HG03521 (cell line): ENCODE measurements around the gene CNKSR2.

Experiments
- ATAC-seq: cut with Tn5 transposase; IDR thresholded peaks from one replicate; pipeline ENCODE4 v1.9.1; 2021; ENCODE audit warnings: mild to moderate bottlenecking, moderate library complexity; ENCODE audit not compliant: unreplicated experiment

The CNKSR2 gene

DNA sequence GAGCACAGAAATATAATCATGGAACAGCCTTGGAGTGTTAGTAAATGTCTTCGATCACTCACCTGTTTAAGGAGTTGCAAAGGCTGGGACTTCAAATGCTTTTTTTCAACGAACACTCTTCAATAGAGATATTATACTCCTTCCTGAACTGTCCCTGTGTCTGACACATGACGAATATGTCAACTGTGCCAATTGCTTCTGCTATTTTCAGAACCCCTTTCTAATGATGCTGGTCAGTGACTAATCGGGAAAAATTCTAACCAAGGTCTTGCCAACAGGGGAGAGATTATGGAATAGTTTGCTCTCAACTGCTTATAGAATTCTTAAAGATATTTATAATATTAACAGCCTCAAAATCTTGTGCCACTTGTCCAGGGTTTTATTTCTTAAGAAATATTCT, 292.5 kb downstream of the CNKSR2 start:
- no peak for ATAC-seq

DNA sequence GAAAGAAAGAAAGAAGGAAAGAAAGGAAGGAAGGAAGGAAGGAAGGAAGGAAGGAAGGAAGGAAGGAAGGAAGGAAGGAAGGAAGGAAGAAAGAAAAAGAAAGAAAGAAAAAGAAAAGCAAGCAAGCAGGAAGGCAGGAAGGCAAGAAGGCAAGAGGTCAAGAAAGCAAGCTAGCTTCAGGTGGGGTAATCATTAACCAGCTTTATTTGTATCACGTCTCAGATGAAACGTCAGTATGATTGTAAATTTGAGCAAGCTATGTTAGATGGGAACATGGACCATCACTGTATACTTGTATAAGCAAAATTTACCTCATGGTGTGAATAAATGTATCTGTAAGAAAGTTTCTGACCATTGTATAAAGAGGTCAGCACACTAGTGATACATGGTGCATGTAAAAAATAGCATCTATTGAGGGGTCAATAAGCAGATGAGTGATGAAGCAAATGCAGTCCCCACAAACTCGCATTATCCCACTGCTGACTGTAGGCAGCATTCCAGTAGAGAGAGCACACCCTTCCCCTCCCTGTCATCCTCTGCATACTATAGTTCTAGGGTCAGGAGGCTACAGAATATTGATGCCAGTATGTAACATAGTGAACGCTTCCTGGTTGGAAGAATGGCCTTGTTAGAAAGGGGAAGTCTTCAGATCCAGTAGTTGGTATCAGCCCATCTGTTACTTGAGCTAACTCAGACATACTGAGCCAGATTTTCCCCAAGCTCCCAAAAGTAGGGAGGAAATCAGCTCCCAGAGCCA, 300.4 kb downstream of the CNKSR2 start:
- ATAC-seq = no peak

DNA sequence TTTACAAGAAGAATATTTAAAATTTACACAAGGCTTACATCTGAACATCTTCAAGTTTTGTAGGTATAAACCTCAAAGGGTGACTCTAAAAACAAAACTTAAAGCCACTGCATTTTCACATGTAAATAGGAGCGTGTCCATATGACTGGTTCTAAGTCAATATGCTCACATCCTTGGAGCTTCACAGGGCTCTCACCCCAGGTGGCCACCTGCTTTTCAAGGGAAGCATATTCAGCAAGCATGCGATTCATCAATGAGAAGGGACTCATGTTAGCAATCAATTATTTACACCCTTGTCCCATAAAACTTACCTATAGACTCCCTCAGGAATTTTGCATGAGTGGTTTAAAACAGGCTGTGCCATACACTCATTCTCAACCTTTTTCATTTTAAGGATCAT, 301.7 kb downstream of the CNKSR2 start:
- no peak for ATAC-seq

DNA sequence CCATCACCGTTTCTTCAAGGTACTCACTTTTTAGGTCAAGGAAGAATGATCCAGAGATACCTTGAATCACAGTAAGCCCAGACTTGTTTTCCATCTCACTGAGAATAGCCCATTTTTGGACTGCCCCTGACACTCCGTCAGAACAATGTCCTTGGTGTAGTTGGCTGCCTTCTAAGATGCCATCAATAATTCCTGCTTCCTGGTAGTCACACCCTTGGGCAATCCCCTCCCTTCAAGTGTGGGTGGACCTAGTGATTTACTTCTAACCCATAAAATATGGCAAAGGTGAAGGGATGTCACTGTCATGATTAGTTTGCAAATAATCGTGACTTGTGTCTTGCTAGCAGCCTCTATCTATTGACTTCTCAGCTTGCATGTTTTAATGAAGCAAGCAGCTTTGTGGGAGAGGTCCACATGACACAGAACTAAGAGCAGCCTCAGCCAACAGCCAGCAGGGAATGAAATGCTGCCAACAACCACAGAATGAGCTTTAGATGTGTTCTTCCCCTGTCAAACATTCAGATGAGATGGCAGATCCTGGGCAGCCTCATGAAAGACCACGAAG, 303.9 kb downstream of the CNKSR2 start:
- ATAC-seq = no peak

DNA sequence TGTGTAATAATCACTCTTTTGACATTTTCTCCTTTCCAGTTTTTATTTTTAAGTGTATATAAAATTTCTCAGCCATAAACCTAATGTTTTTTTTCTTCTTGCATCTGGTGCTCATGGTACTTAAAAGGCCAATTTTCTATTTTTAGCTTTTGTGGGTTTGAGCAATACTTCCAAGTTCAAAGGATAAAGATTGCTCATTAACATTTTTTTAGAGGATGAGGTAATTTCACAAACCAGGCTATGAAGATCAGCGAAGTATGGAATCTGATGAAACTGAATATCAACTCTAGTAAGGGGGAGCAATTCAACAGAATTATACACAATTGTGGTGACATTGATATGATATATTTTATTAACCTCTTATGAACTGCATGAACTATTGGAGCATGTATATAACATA, 309.7 kb downstream of the CNKSR2 start:
- ATAC-seq = no peak

DNA sequence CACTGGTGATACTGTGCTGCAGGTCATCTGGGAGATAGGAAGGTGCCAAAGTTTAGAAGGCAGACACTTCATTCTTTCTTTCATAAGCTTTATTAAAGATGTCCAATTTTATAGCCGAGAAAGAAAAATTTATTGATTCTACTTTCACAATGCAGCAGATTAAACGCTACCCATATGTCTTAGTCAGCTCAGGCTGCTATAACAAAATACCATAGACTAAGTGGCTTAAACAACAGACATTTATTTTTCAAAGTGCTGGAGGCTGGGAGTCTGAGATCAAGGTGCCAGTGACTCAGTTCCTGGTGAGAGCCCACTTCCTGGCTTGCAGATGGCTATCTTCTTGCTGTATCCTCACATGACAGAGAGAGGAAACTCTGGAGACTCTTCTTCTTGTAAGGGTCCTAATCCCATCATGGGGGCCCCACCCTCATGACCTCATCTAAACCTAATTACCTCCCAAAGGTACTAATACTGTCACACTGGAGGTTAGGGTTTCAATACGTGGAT, 317.3 kb downstream of the CNKSR2 start:
- no peak for ATAC-seq

DNA sequence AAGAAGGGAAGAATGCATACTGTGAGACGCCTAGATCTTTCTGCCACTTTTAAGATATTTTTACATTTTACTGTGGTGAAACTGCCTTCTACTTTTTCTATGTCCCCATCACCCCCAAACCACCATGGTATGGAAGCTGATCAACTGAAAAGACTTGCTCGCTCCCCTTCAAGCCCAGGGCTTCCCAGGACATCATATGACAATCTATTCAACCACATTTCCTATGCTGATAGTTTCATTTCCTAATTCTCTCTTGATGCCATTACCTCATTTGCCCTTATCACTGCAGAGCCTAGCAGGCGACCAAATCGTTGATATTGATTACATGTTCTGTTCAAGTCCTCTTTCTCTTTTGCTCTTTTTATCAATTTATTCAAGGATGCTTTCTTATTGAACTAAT, 324.1 kb downstream of the CNKSR2 start:
- ATAC-seq = no peak

DNA sequence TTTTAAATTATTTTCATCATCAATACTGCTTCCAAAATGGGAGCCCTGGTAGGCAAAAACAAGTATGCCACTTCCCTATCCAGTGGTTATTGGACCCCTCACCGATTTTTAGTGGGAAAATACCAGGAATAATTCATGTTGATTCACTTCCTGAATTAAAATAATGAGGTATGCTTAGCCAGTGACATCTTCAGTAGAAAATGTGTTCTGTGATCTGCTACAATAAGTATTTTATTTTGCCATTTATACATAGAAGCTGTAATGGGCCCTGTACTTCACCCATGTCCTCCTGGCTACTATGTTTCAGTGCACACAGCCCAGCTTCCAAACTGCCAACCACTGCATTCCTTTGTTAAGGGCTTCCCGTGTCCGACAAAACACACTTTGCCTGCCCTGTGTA, 324.9 kb downstream of the CNKSR2 start:
- ATAC-seq = no peak

DNA sequence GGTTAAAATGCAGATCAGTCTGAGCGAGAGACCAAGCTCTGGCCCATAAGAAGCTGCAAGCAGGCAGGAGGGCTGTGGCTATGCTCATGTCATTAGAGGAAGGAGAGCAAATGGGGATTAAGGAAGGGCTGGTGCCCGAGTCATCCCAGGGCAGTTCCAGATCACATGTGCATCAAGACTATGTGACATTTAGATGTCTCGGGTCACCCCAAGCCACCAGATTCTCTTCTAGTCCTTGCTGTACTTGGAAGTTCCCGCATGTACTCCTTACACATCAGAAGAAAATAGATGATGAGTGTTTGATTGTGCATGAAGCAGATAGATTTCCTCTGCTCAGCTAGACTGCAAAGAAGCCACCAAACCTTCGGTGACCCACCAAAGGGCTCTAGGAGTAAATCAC, 326.1 kb downstream of the CNKSR2 start:
- ATAC-seq = no peak

DNA sequence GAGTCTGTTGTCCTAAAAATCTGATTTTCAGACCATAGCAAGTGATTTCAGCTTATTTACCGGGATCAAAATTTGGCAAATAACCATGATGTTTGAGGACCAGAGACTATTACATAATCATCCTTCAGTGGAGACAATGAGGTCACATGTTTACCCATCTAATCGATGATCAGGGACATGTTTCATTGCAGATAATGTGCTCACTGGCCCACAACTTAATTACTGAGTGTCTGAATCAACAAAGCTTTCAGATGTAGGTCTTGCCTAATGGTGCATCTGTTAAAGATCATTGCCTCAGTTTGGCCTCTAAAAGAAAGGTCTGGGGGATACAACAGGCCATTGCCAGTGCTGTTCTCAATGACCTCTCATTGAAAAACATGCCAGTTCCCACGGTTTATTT, 326.7 kb downstream of the CNKSR2 start:
- ATAC-seq = no peak

DNA sequence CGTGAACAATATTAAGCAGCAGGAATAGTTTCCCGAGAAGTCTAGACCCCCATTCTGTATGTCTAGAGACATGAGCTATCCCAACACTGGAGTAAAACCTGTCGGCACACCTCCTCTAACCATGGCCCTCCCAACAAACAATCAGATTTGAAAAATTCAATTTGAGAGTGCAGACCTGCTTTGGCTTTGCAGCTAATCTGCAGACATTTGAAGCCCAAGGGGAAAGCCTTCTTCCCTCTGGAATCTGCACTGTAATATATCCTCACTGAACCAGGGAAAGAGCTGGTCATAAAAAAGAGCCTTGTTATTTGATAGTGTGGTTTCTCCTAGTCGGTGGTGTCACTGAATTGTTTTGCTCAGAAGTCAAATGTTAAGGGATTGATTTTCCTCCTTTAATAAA, 328.5 kb downstream of the CNKSR2 start:
- ATAC-seq = no peak
